ENCODE measurements around the gene ATN1.

The ATN1 gene

GRCh38 chr12:6915789-6916285 is 11.9 kb upstream of the ATN1 start:
- H3K27ac ChIP-seq (replicated peaks): no peak overlapping the region
- no peak overlapping the region for H3K4me3 ChIP-seq (replicated peaks; ENCODE audit: insufficient read depth, low read length)
- no peak for DNase-seq (ENCODE audit: low read depth in 1 of 2, low spot score in 1 of 2)
- TF ChIP-seq GABPA (IDR thresholded peaks at IDR 0.05; ENCODE audit: low read depth) (no peak), POLR2AphosphoS5 (IDR thresholded peaks at IDR 0.05; ENCODE audit: low read depth) (no peak), CTCF (IDR thresholded peaks at IDR 0.05; ENCODE audit: insufficient read depth, low read length) (no peak), SPI1 (IDR thresholded peaks at IDR 0.05; ENCODE audit: borderline replicate concordance, low read depth) (no peak), REST (IDR thresholded peaks at IDR 0.05; ENCODE audit: insufficient replicate concordance, low read depth) (no peak)
- peaks cover 20% of the 10 kb centered on the region for H3K27me3 ChIP-seq (ENCODE audit: insufficient read depth, poor library complexity, severe bottlenecking)

GRCh38 chr12:6916426-6917200 is 11.1 kb upstream of the ATN1 start:
- no peak for TF ChIP-seq REST (IDR thresholded peaks at IDR 0.05; ENCODE audit: insufficient replicate concordance, low read depth)
- TF ChIP-seq POLR2AphosphoS5 (IDR thresholded peaks at IDR 0.05; ENCODE audit: low read depth): no peak
- no peak for TF ChIP-seq SPI1 (IDR thresholded peaks at IDR 0.05; ENCODE audit: borderline replicate concordance, low read depth)
- TF ChIP-seq CTCF (IDR thresholded peaks at IDR 0.05; ENCODE audit: insufficient read depth, low read length): no peak
- no peak for TF ChIP-seq GABPA (IDR thresholded peaks at IDR 0.05; ENCODE audit: low read depth)
- Histone ChIP-seq H3K27ac (replicated peaks) (no peak overlapping the region), H3K4me3 (replicated peaks; ENCODE audit: insufficient read depth, low read length) (no peak overlapping the region), H3K27me3 (ENCODE audit: insufficient read depth, poor library complexity, severe bottlenecking) (peaks cover 20% of the 10 kb centered on the region)
- DNase-seq (ENCODE audit: low read depth in 1 of 2, low spot score in 1 of 2): no peak

GRCh38 chr12:6917491-6918231 is 10.1 kb upstream of the ATN1 start:
- Histone ChIP-seq H3K4me3 (replicated peaks; ENCODE audit: insufficient read depth, low read length) (no peak overlapping the region), H3K27me3 (ENCODE audit: insufficient read depth, poor library complexity, severe bottlenecking) (peaks cover 20% of the 10 kb centered on the region), H3K27ac (replicated peaks) (no peak overlapping the region)
- TF ChIP-seq SPI1 (IDR thresholded peaks at IDR 0.05; ENCODE audit: borderline replicate concordance, low read depth) (no peak), GABPA (IDR thresholded peaks at IDR 0.05; ENCODE audit: low read depth) (no peak), POLR2AphosphoS5 (IDR thresholded peaks at IDR 0.05; ENCODE audit: low read depth) (no peak), REST (IDR thresholded peaks at IDR 0.05; ENCODE audit: insufficient replicate concordance, low read depth) (no peak), CTCF (IDR thresholded peaks at IDR 0.05; ENCODE audit: insufficient read depth, low read length) (no peak)
- no peak for DNase-seq (ENCODE audit: low read depth in 1 of 2, low spot score in 1 of 2)
